OCI-LY1 (cell line): Measurements from ENCODE around the gene PYGO2.

ENCODE experiments used
- EZH2 ChIP-seq: fragments of 200-600 bp; sonication (generic), shearing (Covaris generic); IDR thresholded peaks from 2 replicates; pipeline ENCODE4 v1.8.0; 2017; ENCODE audit warnings: borderline replicate concordance, mixed run types, mild to moderate bottlenecking, antibody characterized with exemption, low read length, moderate library complexity, mixed read lengths
- TF ChIP-seq, protein P1 (sequence below): fragments of 200-600 bp; sonication (generic), shearing (Covaris generic); IDR thresholded peaks from 2 replicates; pipeline ENCODE4 v1.5.1; 2017; ENCODE audit warnings: mild to moderate bottlenecking, antibody characterized with exemption, low read length, moderate library complexity, mixed read lengths

DNA sequence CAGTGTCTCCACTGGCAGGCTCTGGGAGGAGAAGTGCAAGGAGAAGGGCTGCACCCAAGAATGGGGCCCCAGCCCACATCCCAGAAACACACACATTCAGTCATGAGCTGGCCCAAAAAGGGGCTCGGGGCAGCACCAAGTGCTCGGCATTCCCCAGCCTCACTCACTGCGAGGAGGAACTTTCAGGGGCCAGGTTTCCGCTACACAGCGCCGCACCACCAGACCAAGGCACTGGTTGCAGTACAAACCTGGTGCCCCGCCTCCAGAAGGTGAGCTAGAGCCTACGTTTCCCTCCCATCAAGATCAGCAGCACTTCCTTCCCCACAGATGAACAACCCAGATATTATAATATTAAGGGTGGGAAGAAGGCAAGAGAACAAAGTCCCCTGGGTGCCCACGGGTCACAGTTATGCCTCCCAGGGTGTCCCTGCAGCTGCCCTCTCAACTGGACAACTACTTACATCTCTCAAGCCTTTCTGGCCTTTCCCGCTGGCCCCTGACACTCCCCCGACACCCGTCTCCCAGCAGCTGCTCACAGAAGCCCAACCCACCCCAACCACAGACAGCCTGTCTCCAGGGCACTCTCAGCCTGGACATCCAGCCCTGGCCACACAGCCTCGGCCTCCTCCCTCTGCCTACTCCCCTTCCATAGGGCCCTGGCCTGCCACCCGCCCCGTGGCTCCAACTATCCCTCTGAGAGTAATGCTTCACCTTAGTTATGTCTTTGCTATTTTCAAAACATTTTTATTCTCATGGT lies 9.5 kb downstream of the PYGO2 start:
- TF ChIP-seq, protein P1, sequence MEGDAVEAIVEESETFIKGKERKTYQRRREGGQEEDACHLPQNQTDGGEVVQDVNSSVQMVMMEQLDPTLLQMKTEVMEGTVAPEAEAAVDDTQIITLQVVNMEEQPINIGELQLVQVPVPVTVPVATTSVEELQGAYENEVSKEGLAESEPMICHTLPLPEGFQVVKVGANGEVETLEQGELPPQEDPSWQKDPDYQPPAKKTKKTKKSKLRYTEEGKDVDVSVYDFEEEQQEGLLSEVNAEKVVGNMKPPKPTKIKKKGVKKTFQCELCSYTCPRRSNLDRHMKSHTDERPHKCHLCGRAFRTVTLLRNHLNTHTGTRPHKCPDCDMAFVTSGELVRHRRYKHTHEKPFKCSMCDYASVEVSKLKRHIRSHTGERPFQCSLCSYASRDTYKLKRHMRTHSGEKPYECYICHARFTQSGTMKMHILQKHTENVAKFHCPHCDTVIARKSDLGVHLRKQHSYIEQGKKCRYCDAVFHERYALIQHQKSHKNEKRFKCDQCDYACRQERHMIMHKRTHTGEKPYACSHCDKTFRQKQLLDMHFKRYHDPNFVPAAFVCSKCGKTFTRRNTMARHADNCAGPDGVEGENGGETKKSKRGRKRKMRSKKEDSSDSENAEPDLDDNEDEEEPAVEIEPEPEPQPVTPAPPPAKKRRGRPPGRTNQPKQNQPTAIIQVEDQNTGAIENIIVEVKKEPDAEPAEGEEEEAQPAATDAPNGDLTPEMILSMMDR, result no peak
- no peak for TF ChIP-seq EZH2
